DND-41 (cell line): ENCODE measurements around the gene EBI3.

Experiments
- EZH2 ChIP-seq: IDR thresholded peaks from 3 replicates; pipeline ENCODE4 v1.6.1; 2012; ENCODE audit warnings: borderline replicate concordance, low read depth, mild to moderate bottlenecking, moderate library complexity, low read length, inconsistent platforms; ENCODE audit not compliant: severe bottlenecking
- TF ChIP-seq, protein P1 (sequence below): IDR thresholded peaks from 2 replicates; pipeline ENCODE4 v1.5.1; 2012; ENCODE audit warnings: borderline replicate concordance, low read length, moderate library complexity, mild to moderate bottlenecking; ENCODE audit not compliant: poor library complexity, severe bottlenecking; ENCODE audit errors: extremely low read depth

DNA sequence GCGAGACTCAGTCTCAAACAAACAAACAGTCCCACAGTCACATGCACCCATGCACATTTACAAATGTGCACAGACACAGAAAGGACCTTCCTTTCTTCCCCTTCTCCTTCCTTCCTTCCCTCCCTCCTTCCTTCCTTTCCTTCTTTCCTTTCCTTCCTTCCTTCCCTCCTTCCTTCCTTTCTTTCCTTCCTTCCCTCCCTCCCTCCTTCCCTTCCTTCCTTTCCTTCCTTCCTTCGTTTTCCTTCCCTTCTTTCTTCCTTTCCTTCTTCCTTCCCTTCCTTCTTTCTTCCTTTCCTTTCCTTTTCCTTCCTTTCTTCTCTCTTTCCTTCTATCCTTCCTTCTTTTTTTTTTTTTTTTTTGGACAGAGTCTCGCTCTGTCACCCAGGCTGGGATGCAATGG is 16.2 kb upstream of the EBI3 start:
- TF ChIP-seq, protein P1, sequence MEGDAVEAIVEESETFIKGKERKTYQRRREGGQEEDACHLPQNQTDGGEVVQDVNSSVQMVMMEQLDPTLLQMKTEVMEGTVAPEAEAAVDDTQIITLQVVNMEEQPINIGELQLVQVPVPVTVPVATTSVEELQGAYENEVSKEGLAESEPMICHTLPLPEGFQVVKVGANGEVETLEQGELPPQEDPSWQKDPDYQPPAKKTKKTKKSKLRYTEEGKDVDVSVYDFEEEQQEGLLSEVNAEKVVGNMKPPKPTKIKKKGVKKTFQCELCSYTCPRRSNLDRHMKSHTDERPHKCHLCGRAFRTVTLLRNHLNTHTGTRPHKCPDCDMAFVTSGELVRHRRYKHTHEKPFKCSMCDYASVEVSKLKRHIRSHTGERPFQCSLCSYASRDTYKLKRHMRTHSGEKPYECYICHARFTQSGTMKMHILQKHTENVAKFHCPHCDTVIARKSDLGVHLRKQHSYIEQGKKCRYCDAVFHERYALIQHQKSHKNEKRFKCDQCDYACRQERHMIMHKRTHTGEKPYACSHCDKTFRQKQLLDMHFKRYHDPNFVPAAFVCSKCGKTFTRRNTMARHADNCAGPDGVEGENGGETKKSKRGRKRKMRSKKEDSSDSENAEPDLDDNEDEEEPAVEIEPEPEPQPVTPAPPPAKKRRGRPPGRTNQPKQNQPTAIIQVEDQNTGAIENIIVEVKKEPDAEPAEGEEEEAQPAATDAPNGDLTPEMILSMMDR: no peak
- no peak for TF ChIP-seq EZH2
